ENCODE results near the gene FFAR2. TPM values are rescaled to one million over a fixed set of nuclear protein-coding genes. Genes with fewer than 3 reads are reported as not detected.

FFAR2 gene
- total RNA-seq, 1 experiment from 2014 or later = not detected

GRCh38 chr19:35445826-35446593 lies 2.0 kb upstream of the FFAR2 start:
- Histone ChIP-seq H3K4me1 (ENCODE audit: control insufficient read depth in 1 of 2, insufficient read depth in 2 of 2, low read length in 2 of 2) (no peaks in the 10 kb centered on the region), H3K9me2 (ENCODE audit: insufficient read depth) (no peaks in the 10 kb centered on the region), H2AFZ (ENCODE audit: low read depth, low read length, poor library complexity, severe bottlenecking) (no peak overlapping the region), H3K9ac (ENCODE audit: low read length) (no peak overlapping the region), H3K27me3 (ENCODE audit: insufficient read depth, low read length) (peaks cover 20% of the 10 kb centered on the region), H3K9me3 (ENCODE audit: control insufficient read depth in 1 of 2, insufficient read depth in 1 of 2, low read depth in 1 of 2, low read length in 2 of 2) (no peaks in the 10 kb centered on the region), H3K4me2 (ENCODE audit: low read length) (no peak overlapping the region), H3K79me2 (ENCODE audit: insufficient read depth, low read length) (no peaks in the 10 kb centered on the region), H3K4me3 (replicated peaks in 1 of 2; ENCODE audit: low read depth in 1 of 2, low read length in 2 of 2) (no peak overlapping the region), H3K27ac (ENCODE audit: low read depth, low read length) (no peak overlapping the region), H4K20me1 (ENCODE audit: insufficient read depth) (no peaks in the 10 kb centered on the region), H3K36me3 (ENCODE audit: control insufficient read depth in 1 of 2, insufficient read depth in 2 of 2, low read length in 2 of 2) (no peaks in the 10 kb centered on the region)
- TF ChIP-seq ZFX (IDR thresholded peaks at IDR 0.05) (no peak), JUND (IDR thresholded peaks at IDR 0.05) (no peak), ZNF274 (IDR thresholded peaks at IDR 0.05; ENCODE audit: low read depth, low read length) (no peak), FOSL1 (IDR thresholded peaks at IDR 0.05; ENCODE audit: low read depth) (no peak), TCF7L2 (IDR thresholded peaks at IDR 0.05; ENCODE audit: borderline replicate concordance, extremely low read depth, insufficient read depth, insufficient read length) (no peak), EZH2 (IDR thresholded peaks at IDR 0.05) (no peak), ZBTB33 (IDR thresholded peaks at IDR 0.05; ENCODE audit: extremely low read depth, insufficient replicate concordance, low read length) (no peak), SP1 (IDR thresholded peaks at IDR 0.05; ENCODE audit: low read depth) (no peak), POLR2AphosphoS5 (IDR thresholded peaks at IDR 0.05; ENCODE audit: low read depth, low read length) (no peak)
- CTCF ChIA-PET = no interaction called here
- POLR2A ChIA-PET = no interaction called here
- intact Hi-C loops (cut with micrococcal nuclease) = no loop called here
- RAD21 ChIA-PET (ENCODE audit: low non-redundant PET in 1 of 2, low total read pairs in 2 of 2, uncharacterized antibody in 2 of 2, unreplicated experiment in 2 of 2) = no interaction called here
- no peak for DNase-seq (ENCODE audit: low read depth, low spot score)
- no TSS peak for BruUV-seq (replicated peaks)
- no peak for ATAC-seq
